BLaER1 treated with 17β-estradiol and CSF1 and Interleukin-3, amounts not matched to agents 10 nM and 100 nM (cell line): Measurements from ENCODE around the gene TMEM220.
A peak's percentile ranks its signal among the peaks of the same experiment; 100 is the strongest.

Experiments used
- H3K27ac ChIP-seq, 11 experiments: shearing (Covaris generic); formaldehyde crosslinking; 2 replicates each; pipeline ENCODE4 v1.8.1; 2022
- H3K27me3 ChIP-seq, 11 experiments: shearing (Covaris generic); formaldehyde crosslinking; 2 replicates each; pipeline ENCODE4 v1.8.1; 2022
- H3K36me3 ChIP-seq, 11 experiments: shearing (Covaris generic); formaldehyde crosslinking; 2 replicates each; pipeline ENCODE4 v1.8.1; 2022
- H3K4me1 ChIP-seq, 10 experiments: shearing (Covaris generic); formaldehyde crosslinking; 2 replicates each; pipeline ENCODE4 v1.8.1; 2022
- H3K4me2 ChIP-seq, 11 experiments: shearing (Covaris generic); formaldehyde crosslinking; 2 replicates each; pipeline ENCODE4 v1.8.1; 2022
- H3K4me3 ChIP-seq, 10 experiments: shearing (Covaris generic); formaldehyde crosslinking; 2 replicates each; pipeline ENCODE4 v1.8.1; 2022
- H3K9ac ChIP-seq, 11 experiments: shearing (Covaris generic); formaldehyde crosslinking; 2 replicates each; pipeline ENCODE4 v1.8.1; 2022
- H3K9me3 ChIP-seq, 11 experiments: shearing (Covaris generic); formaldehyde crosslinking; replicated peaks in 1 of 11; 2 replicates each; pipeline ENCODE4 v1.8.1; 2022
- H4K20me1 ChIP-seq, 11 experiments: shearing (Covaris generic); formaldehyde crosslinking; 2 replicates each; pipeline ENCODE4 v1.8.1; 2022
- Cebpa-rat ChIP-seq, 11 experiments: shearing (Covaris generic); IDR thresholded peaks; 2 replicates each; pipeline ENCODE4 v1.8.1; 2022

Gene TMEM220

DNA sequence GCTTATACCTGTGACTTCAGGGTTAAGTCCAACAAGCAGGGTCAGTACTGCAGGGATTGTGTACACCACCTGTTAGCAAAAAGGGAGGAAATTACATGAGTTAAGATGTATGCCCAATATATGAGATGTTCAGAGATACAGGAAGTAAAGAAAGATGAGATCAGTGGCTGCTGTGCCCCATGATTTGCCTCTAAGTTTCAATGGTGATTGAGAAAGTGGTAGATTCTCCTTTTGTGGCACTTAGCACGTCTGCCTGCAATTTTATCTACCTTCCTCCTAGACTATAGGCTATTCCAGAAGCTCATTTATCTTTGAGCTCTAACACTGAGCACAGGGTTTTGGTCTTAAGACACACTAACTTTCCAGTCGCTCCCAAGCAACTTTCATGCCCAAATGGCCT, 3.6 kb downstream of the TMEM220 start:
- TF ChIP-seq Cebpa-rat (IDR thresholded peaks at IDR 0.05), result no peak
- no peaks in the 10 kb centered on the region for H3K27me3 ChIP-seq
- peaks cover 0 to 19% (median 14%) of the 10 kb centered on the region in 10 experiments; a peak in 16 of 20 replicates for H3K4me1 ChIP-seq
- H3K4me3 ChIP-seq, result no peak overlapping the region
- H3K4me2 ChIP-seq, result no peak overlapping the region
- H3K36me3 ChIP-seq, result peaks cover 0 to 14% (median 0%) of the 10 kb centered on the region in 11 experiments; a peak in 2 of 22 replicates
- H3K9me3 ChIP-seq, result no peaks in the 10 kb centered on the region
- no peaks in the 10 kb centered on the region for H4K20me1 ChIP-seq
- no peak overlapping the region for H3K27ac ChIP-seq
- no peak overlapping the region for H3K9ac ChIP-seq

DNA sequence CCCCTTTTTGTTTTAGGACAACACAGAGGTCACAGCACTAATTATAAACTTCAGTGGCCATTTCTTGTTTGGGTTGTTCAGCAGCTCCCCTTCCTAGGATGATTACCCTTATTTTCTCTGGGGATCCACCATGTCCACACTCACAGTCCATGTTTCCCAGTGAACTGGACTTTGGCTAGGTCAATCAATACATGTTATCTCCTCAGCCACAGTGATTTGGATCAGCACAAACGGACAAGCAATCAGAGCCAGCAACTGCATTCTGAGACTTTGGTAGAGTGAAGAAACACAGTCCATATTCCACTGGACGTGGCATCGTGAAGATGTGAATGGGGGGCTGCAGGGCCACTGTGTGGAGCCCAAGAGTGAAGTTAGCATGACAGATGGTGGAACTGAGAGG, 4.6 kb downstream of the TMEM220 start:
- Histone ChIP-seq H3K27ac (no peak overlapping the region), H3K4me2 (no peak overlapping the region), H3K36me3 (peaks cover 0 to 14% (median 0%) of the 10 kb centered on the region in 11 experiments; a peak in 2 of 22 replicates), H3K4me1 (peaks cover 0 to 10% (median 5%) of the 10 kb centered on the region in 10 experiments; a peak in 13 of 20 replicates), H3K9ac (no peak overlapping the region), H3K4me3 (no peak overlapping the region), H4K20me1 (no peaks in the 10 kb centered on the region), H3K27me3 (no peaks in the 10 kb centered on the region), H3K9me3 (no peaks in the 10 kb centered on the region)
- TF ChIP-seq Cebpa-rat (IDR thresholded peaks at IDR 0.05), result no peak

DNA sequence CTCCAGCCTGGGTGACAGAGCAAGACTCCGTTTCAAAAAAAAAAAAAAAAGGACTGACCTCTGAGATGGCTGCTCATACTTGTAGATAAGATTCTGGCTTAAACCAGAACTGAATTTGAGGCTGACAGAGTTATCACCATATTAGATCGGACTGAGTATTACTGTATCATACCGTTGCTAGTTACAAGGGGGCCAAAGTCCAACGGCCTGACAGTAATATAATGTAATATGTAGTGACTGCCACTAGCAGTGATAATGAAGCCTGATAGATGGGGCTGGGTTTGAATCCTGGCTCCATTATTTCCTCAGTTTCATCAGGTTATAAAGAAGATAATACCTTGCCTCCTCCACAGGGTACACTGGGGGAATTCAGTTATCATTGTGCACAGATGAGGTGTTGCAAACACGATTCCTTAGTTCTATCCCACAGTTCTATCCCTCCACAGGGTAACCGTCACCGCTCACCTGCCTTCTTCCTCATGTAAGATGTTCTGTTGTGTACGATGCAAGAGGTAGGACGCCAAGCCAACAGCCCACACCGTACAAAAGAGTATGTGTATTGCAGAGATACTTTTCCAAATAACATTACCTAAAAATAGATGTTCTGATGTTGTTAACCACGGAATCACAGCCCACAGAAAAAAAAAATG, 5.2 kb downstream of the TMEM220 start:
- Histone ChIP-seq H3K36me3 (peaks cover 0 to 14% (median 0%) of the 10 kb centered on the region in 11 experiments; a peak in 3 of 22 replicates), H3K27me3 (no peaks in the 10 kb centered on the region), H3K9ac (no peak overlapping the region), H3K4me1 (peaks cover 0 to 9% (median 4%) of the 10 kb centered on the region in 10 experiments; a peak in 9 of 20 replicates), H4K20me1 (no peaks in the 10 kb centered on the region), H3K9me3 (no peaks in the 10 kb centered on the region), H3K4me2 (no peak overlapping the region), H3K27ac (no peak overlapping the region), H3K4me3 (no peak overlapping the region)
- TF ChIP-seq Cebpa-rat (IDR thresholded peaks at IDR 0.05), result no peak

DNA sequence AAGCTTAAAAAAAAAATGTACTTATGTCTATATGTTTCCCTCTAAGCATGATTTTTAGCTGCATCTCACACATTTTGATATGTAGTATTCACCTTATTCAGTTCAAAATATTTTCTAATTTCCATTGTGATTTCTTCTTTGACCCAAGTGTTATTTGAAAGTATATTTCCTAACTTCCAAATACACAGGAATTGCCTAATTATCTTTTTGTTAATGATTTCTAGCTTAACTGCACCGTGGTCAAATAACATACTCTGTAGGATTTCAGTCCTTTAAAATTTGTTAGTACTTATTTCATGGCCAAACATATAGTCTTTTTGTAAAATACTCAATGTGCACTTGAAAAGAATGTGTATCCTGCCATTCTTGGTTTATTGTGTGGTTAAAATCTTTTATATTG, 11.3 kb downstream of the TMEM220 start:
- no peak for TF ChIP-seq Cebpa-rat (IDR thresholded peaks at IDR 0.05)
- Histone ChIP-seq H3K4me1 (no peaks in the 10 kb centered on the region), H4K20me1 (no peaks in the 10 kb centered on the region), H3K4me3 (no peak overlapping the region), H3K9me3 (no peaks in the 10 kb centered on the region), H3K36me3 (peaks cover 0 to 23% (median 11%) of the 10 kb centered on the region in 11 experiments; a peak in 11 of 22 replicates), H3K27ac (no peak overlapping the region), H3K27me3 (no peaks in the 10 kb centered on the region), H3K9ac (no peak overlapping the region), H3K4me2 (no peak overlapping the region)

DNA sequence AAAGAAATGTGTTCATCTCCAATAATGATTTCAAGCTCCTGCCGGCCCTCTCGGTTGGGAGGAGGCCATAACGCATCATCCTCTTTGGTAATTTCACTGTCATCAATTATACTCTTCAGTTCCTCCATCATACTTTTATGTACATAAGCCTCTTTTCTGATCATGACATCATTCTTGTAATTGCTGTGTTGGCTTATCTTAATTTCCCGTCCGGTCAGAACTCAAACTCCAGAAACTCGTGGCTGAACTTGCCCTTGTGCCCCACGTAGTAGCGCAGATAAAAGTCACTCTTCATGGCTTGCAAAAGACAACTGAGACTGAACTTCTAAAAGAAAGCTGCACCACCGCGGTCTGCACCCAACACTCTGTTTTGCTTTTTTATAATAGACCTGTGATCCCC, 13.6 kb downstream of the TMEM220 start:
- Histone ChIP-seq H3K36me3 (peaks cover 22 to 46% (median 29%) of the 10 kb centered on the region in 11 experiments), H3K27ac (no peak overlapping the region), H3K4me3 (no peak overlapping the region), H3K9me3 (no peaks in the 10 kb centered on the region), H4K20me1 (peaks cover 0 to 8% (median 0%) of the 10 kb centered on the region in 11 experiments; a peak in 1 of 22 replicates), H3K9ac (no peak overlapping the region), H3K4me2 (no peak overlapping the region), H3K4me1 (no peaks in the 10 kb centered on the region), H3K27me3 (no peaks in the 10 kb centered on the region)
- no peak for TF ChIP-seq Cebpa-rat (IDR thresholded peaks at IDR 0.05)

DNA sequence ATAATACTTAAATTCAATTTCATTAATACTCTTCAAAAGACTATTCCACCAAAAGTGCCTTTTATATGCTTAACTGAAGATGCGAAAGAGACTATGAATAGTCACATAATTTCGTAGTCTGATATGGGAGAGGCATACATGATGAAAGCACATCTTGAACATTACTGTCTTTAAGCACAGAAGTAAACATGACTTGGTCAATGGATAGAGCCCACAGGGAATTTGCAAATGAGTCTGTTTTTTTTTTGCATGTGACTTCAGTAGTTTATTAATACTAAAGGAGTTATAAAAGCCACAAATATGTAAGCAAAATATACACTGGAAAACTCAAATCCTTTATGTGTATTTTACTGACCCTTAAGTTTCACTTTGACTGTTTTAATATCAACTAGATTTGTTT, 16.5 kb downstream of the TMEM220 start:
- Histone ChIP-seq H3K4me2 (no peak overlapping the region), H3K27ac (no peak overlapping the region), H3K9me3 (no peaks in the 10 kb centered on the region), H3K4me1 (no peaks in the 10 kb centered on the region), H3K9ac (no peak overlapping the region), H4K20me1 (peaks cover 6 to 32% (median 15%) of the 10 kb centered on the region in 11 experiments; a peak in 11 of 22 replicates), H3K27me3 (no peaks in the 10 kb centered on the region), H3K4me3 (no peak overlapping the region), H3K36me3 (peaks cover 50 to 69% (median 58%) of the 10 kb centered on the region in 11 experiments)
- TF ChIP-seq Cebpa-rat (IDR thresholded peaks at IDR 0.05), result no peak

DNA sequence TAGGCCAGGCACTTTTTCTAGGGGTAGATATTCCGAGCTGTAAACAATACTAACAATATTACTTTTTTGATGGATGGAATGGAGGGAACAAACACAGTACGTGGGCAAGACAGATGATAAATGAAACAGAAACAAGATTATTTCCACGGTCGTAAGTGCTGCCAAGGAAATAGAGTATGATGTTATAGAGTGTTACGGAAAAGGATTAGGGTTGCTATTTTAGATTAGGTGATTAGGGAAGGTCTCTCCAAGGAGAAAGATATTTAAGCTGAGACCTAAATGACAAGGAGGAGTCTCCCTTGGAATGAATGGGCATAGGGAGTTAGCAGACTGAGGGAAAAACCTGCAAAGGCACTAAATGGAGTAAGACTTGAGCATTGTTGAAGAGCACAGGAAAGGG, 24.1 kb downstream of the TMEM220 start:
- no peak overlapping the region for H3K27ac ChIP-seq
- peaks cover 58 to 71% (median 70%) of the 10 kb centered on the region in 11 experiments for H3K36me3 ChIP-seq
- H3K9me3 ChIP-seq, result no peaks in the 10 kb centered on the region
- peaks cover 5 to 52% (median 21%) of the 10 kb centered on the region in 11 experiments; a peak in 11 of 22 replicates for H4K20me1 ChIP-seq
- peaks cover 14 to 28% (median 21%) of the 10 kb centered on the region in 10 experiments for H3K4me1 ChIP-seq
- no peaks in the 10 kb centered on the region for H3K27me3 ChIP-seq
- H3K9ac ChIP-seq, result no peak overlapping the region
- no peak overlapping the region for H3K4me2 ChIP-seq
- H3K4me3 ChIP-seq, result no peak overlapping the region
- no peak for TF ChIP-seq Cebpa-rat (IDR thresholded peaks at IDR 0.05)

DNA sequence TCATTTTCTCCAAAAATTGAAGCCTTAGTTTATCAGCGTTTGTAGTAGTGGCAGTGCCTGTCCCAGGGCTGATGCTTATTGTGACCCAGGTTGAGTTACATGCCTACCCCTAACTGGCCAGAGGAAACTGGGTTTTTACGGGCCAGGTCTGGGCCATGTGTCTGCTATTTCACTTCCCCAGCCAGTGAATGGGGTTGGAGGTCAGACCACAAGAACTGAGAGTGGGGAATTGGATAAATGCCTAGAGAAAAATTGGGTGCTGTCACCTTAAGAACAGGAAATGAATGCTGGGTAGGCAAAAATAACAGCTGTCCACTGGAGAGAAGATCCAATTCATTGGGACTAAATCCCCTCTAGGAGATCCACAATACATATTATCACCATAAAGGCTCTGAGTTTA, 27.2 kb downstream of the TMEM220 start:
- peak overlapping the region in 2 of 11 experiments; percentile 22 to 30; a peak in 3 of 22 replicates for H3K27ac ChIP-seq
- H3K4me3 ChIP-seq, result no peak overlapping the region
- H3K27me3 ChIP-seq, result no peaks in the 10 kb centered on the region
- peaks cover 36 to 52% (median 45%) of the 10 kb centered on the region in 10 experiments for H3K4me1 ChIP-seq
- no peak for TF ChIP-seq Cebpa-rat (IDR thresholded peaks at IDR 0.05)
- no peaks in the 10 kb centered on the region for H3K9me3 ChIP-seq
- peaks cover 0 to 30% (median 4%) of the 10 kb centered on the region in 11 experiments; a peak in 7 of 22 replicates for H4K20me1 ChIP-seq
- H3K36me3 ChIP-seq, result peaks cover 31 to 40% (median 38%) of the 10 kb centered on the region in 11 experiments
- H3K4me2 ChIP-seq, result peak overlapping the region; percentile 44 to 83 (median 65)
- peak overlapping the region in 1 of 11 experiments; percentile 23; a peak in 1 of 22 replicates for H3K9ac ChIP-seq

DNA sequence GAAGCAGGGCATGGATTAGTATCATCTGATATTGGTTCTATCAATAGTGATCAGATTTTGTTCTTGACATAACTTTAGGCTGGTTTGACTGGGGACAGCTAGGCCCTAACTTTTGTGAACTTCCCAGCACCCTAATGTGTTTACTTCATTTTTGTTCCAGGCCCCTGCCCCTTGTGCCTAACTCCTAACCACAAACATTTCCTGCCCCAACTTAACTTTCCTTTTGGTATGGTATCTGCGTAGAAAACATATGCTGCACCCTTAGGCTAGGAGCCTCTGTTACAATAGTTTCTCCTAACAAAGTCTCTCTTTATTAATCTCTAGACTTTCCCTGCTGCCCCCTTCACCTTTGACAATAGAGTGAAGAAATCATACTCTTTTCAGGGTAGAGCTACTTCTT, 30.0 kb downstream of the TMEM220 start:
- H3K9ac ChIP-seq, result peak overlapping the region; percentile 87 to 99 (median 96); a peak in 21 of 22 replicates
- H3K4me3 ChIP-seq, result peak overlapping the region in 8 of 10 experiments; percentile 85 to 98 (median 96); a peak in 14 of 20 replicates
- H3K4me1 ChIP-seq, result peaks cover 50 to 69% (median 59%) of the 10 kb centered on the region in 10 experiments
- H3K4me2 ChIP-seq, result peak overlapping the region; percentile 77 to 98 (median 86)
- peaks cover 0 to 18% (median 4%) of the 10 kb centered on the region in 11 experiments; a peak in 5 of 22 replicates for H4K20me1 ChIP-seq
- TF ChIP-seq Cebpa-rat (IDR thresholded peaks at IDR 0.05), result no peak
- peaks cover 11 to 21% (median 20%) of the 10 kb centered on the region in 11 experiments for H3K36me3 ChIP-seq
- H3K27ac ChIP-seq, result peak overlapping the region; percentile 41 to 98 (median 96); a peak in 20 of 22 replicates
- H3K27me3 ChIP-seq, result no peaks in the 10 kb centered on the region
- no peaks in the 10 kb centered on the region for H3K9me3 ChIP-seq
